PFSK-1 (cell line): ENCODE measurements around the gene ICE2.

Experiments
- SIN3A ChIP-seq: IDR thresholded peaks from 2 replicates; pipeline ENCODE4 v1.6.1; 2012; ENCODE audit warnings: mild to moderate bottlenecking, low read length, moderate library complexity, borderline replicate concordance; ENCODE audit not compliant: insufficient read depth
- TAF1 ChIP-seq: IDR thresholded peaks from 2 replicates; pipeline ENCODE4 v1.6.1; 2012; ENCODE audit warnings: low read length, control low read depth, borderline replicate concordance; ENCODE audit not compliant: insufficient read depth
- TF ChIP-seq, protein P1 (sequence below), 2 experiments: IDR thresholded peaks; 2 replicates each; pipeline versions ENCODE4 v1.6.1 to v1.8.0; 2011 to 2012; ENCODE audit warnings: low read depth in 2 of 2, low read length in 2 of 2, control low read depth in 1 of 2, inconsistent platforms in 1 of 2, mild to moderate bottlenecking in 1 of 2, moderate library complexity in 1 of 2; ENCODE audit not compliant: insufficient read depth in 1 of 2

DNA sequence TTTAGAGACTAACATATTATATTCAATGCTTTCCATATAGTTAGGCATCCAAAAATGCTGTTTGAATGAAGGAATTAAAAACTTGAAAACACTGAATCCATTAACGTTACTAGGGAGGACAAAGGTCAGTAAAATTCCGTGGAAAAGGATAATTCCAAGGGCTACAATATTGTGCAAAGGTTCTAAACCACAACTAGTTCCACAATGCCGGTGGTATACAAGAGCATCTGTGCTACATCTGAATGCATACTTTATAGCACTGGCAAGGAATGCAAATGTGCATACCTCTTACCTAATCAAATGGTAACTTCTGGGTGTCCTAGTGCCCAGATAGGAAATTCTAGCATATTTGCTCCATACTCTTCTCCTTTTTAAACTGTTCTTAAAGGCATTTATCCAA lies 2.2 kb downstream of the ICE2 start:
- TF ChIP-seq, protein P1, sequence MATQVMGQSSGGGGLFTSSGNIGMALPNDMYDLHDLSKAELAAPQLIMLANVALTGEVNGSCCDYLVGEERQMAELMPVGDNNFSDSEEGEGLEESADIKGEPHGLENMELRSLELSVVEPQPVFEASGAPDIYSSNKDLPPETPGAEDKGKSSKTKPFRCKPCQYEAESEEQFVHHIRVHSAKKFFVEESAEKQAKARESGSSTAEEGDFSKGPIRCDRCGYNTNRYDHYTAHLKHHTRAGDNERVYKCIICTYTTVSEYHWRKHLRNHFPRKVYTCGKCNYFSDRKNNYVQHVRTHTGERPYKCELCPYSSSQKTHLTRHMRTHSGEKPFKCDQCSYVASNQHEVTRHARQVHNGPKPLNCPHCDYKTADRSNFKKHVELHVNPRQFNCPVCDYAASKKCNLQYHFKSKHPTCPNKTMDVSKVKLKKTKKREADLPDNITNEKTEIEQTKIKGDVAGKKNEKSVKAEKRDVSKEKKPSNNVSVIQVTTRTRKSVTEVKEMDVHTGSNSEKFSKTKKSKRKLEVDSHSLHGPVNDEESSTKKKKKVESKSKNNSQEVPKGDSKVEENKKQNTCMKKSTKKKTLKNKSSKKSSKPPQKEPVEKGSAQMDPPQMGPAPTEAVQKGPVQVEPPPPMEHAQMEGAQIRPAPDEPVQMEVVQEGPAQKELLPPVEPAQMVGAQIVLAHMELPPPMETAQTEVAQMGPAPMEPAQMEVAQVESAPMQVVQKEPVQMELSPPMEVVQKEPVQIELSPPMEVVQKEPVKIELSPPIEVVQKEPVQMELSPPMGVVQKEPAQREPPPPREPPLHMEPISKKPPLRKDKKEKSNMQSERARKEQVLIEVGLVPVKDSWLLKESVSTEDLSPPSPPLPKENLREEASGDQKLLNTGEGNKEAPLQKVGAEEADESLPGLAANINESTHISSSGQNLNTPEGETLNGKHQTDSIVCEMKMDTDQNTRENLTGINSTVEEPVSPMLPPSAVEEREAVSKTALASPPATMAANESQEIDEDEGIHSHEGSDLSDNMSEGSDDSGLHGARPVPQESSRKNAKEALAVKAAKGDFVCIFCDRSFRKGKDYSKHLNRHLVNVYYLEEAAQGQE (IDR thresholded peaks at IDR 0.05; ENCODE audit: insufficient read depth in 1 of 2, low read depth in 2 of 2, low read length in 2 of 2): no peak
- TF ChIP-seq SIN3A: no peak
- no peak for TF ChIP-seq TAF1
